ENCODE data around the gene FBXO22. TPM values are rescaled to one million over a fixed set of nuclear protein-coding genes. Genes with fewer than 3 reads are reported as not detected.

FBXO22 gene
- total and polyA plus RNA-seq, 2 of the 13 experiments (the other 11 are each of a cell fraction or from before 2014, with no cell fraction given): 45.7 to 112 TPM

GRCh38 chr15:75903331-75904239 is at the start of gene FBXO22 (continued):
- TF ChIP-seq DMTF1 (CRISPR knock-in tag; IDR thresholded peaks at IDR 0.05): peak; percentile 53; the same call in 1 of the 2 replicates
- peak; percentile 81 for TF ChIP-seq PRDM15 (CRISPR knock-in tag; IDR thresholded peaks at IDR 0.05)
- 0 out of 2 replicates have a peak, but pooled peaks have one; percentile 58 for TF ChIP-seq ELK4 (CRISPR knock-in tag; IDR thresholded peaks at IDR 0.05; ENCODE audit: borderline replicate concordance)
- peak; percentile 57 for TF ChIP-seq ZNF780A (CRISPR knock-in tag; IDR thresholded peaks at IDR 0.05)
- peak; percentile 72; the same call in 1 of the 2 replicates for TF ChIP-seq HDAC2 (CRISPR knock-in tag; IDR thresholded peaks at IDR 0.05)
- TF ChIP-seq ATAD3A (CRISPR knock-in tag; IDR thresholded peaks at IDR 0.05): no peak
- TF ChIP-seq ZNF674 (CRISPR knock-in tag; IDR thresholded peaks at IDR 0.05; ENCODE audit: low read depth): peak; percentile 84
- peak; percentile 57 for TF ChIP-seq DBP (CRISPR knock-in tag; IDR thresholded peaks at IDR 0.05; ENCODE audit: not compliant biosample characterization)
- peak; percentile 23; the same call in 1 of the 2 replicates for TF ChIP-seq ZNF816 (CRISPR knock-in tag; IDR thresholded peaks at IDR 0.05; ENCODE audit: borderline replicate concordance)
- peak; percentile 74 for TF ChIP-seq YY1 (IDR thresholded peaks at IDR 0.05; ENCODE audit: insufficient read depth, insufficient replicate concordance, low read depth, low read length)
- 0 out of 2 replicates have a peak, but pooled peaks have one; percentile 12 for TF ChIP-seq NCOR1 (IDR thresholded peaks at IDR 0.05; ENCODE audit: borderline replicate concordance, low read length)
- peak; percentile 76 for TF ChIP-seq ZSCAN21 (CRISPR knock-in tag; IDR thresholded peaks at IDR 0.05; ENCODE audit: borderline replicate concordance)
- no peak; the same call in 1 of the 2 replicates for TF ChIP-seq ZMAT3 (CRISPR knock-in tag; conservative IDR thresholded peaks at IDR 0.05)
- 0 out of 2 replicates have a peak, but pooled peaks have one; percentile 44 for TF ChIP-seq SMYD3 (CRISPR knock-in tag; IDR thresholded peaks at IDR 0.05)
- TF ChIP-seq TP53 (CRISPR knock-in tag; conservative IDR thresholded peaks at IDR 0.05): peak; percentile 88; the same call in 1 of the 2 replicates
- TF ChIP-seq ZMYM2 (CRISPR knock-in tag; IDR thresholded peaks at IDR 0.05): peak; percentile 52; the same call in 1 of the 2 replicates
- no peak for TF ChIP-seq TBL1XR1 (IDR thresholded peaks at IDR 0.05; ENCODE audit: borderline replicate concordance, low read length, partially characterized antibody)
- peak; percentile 96 for TF ChIP-seq SALL2 (CRISPR knock-in tag; IDR thresholded peaks at IDR 0.05)
- no peak for TF ChIP-seq ZNF136 (CRISPR knock-in tag; IDR thresholded peaks at IDR 0.05; ENCODE audit: low read depth)
- peak; percentile 82; the same call in 1 of the 2 replicates for TF ChIP-seq ZNF274 (CRISPR knock-in tag; IDR thresholded peaks at IDR 0.05)

All from HepG2 (cell line).